IMR-90 (cell line): ENCODE results near the gene INPP5E. TPM values are rescaled to one million over a fixed set of nuclear protein-coding genes. Genes with fewer than 3 reads are reported as not detected.

Experiments
- ATAC-seq: fragments of 200-7000 bp; cut with Tn5 transposase; 2 replicates; pipeline ENCODE4 v1.9.1; 2020; ENCODE audit warnings: low read depth, mild to moderate bottlenecking, moderate library complexity
- BruUV-seq: library from RNA; stranded (reverse); fragments of 400-500 nt; replicated peaks from 2 replicates; lab custom pipeline; 2021; lab: Mats Ljungman, UMichigan
- CTCF ChIA-PET: fragments of 300-600 bp; formaldehyde crosslinking; extraction: SDS; loops from one replicate; lab custom pipeline; 2021; ENCODE audit warnings: antibody characterized with exemption; lab: Yijun Ruan, JAX
- POLR2A ChIA-PET: fragments of 300-600 bp; sonication (Branson Sonifier 250); formaldehyde crosslinking; loops from one replicate; lab custom pipeline; 2022; ENCODE audit warnings: antibody characterized with exemption; ENCODE audit not compliant: unreplicated experiment; lab: Charles Lee
- DNase-seq: peaks from one replicate; pipeline ENCODE4 v3.0.0; 2013
- H2AFZ ChIP-seq: replicated peaks from 2 replicates; pipeline ENCODE3; 2013; ENCODE audit warnings: low read length, mild to moderate bottlenecking; ENCODE audit not compliant: poor library complexity
- H2AK5ac ChIP-seq: 2 replicates; pipeline ENCODE4 v1.6.1; 2013; ENCODE audit warnings: low read depth, low read length, inconsistent platforms
- H2AK9ac ChIP-seq: replicated peaks from 2 replicates; pipeline ENCODE3; 2013; ENCODE audit warnings: mild to moderate bottlenecking, low read depth, low read length, moderate library complexity; ENCODE audit not compliant: poor library complexity
- H2BK120ac ChIP-seq: 2 replicates; pipeline ENCODE4 v1.6.1; 2013; ENCODE audit warnings: low read depth, low read length, inconsistent platforms
- H2BK15ac ChIP-seq: 3 replicates; pipeline ENCODE4 v1.6.1; 2013; ENCODE audit warnings: low read depth, low read length, inconsistent platforms
- H2BK20ac ChIP-seq: 2 replicates; pipeline ENCODE4 v1.6.1; 2013; ENCODE audit warnings: low read depth, mild to moderate bottlenecking, inconsistent platforms, low read length, moderate library complexity
- H2BK5ac ChIP-seq: 2 replicates; pipeline ENCODE4 v1.6.1; 2013; ENCODE audit warnings: mild to moderate bottlenecking, low read depth, low read length, inconsistent platforms; ENCODE audit not compliant: poor library complexity, severe bottlenecking
- H3K14ac ChIP-seq: replicated peaks from 2 replicates; pipeline ENCODE4 v1.6.1; 2013; ENCODE audit warnings: low read depth, low read length, inconsistent platforms
- H3K18ac ChIP-seq: 2 replicates; pipeline ENCODE4 v1.6.1; 2013; ENCODE audit warnings: low read depth, low read length, control low read depth
- H3K23ac ChIP-seq: 2 replicates; pipeline ENCODE4 v1.6.1; 2013; ENCODE audit warnings: low read depth, low read length, inconsistent platforms
- H3K27ac ChIP-seq: 2 replicates; pipeline ENCODE4 v1.5.1; 2013; ENCODE audit warnings: mild to moderate bottlenecking, control low read depth, low read length; ENCODE audit not compliant: insufficient read depth
- H3K27me3 ChIP-seq: 2 replicates; pipeline ENCODE4 v1.6.1; 2013; ENCODE audit warnings: low read length; ENCODE audit not compliant: control insufficient read depth, insufficient read depth
- H3K36me3 ChIP-seq: 2 replicates; pipeline ENCODE4 v1.6.1; 2013; ENCODE audit warnings: low read length, mixed read lengths; ENCODE audit not compliant: control insufficient read depth, insufficient read depth
- H3K4ac ChIP-seq: 2 replicates; pipeline ENCODE4 v1.6.1; 2013; ENCODE audit warnings: low read depth, low read length, inconsistent platforms
- H3K4me1 ChIP-seq: 2 replicates; pipeline ENCODE4 v1.6.1; 2013; ENCODE audit warnings: low read length, mixed read lengths; ENCODE audit not compliant: control insufficient read depth, insufficient read depth
- H3K4me2 ChIP-seq: 2 replicates; pipeline ENCODE4 v1.6.1; 2013; ENCODE audit warnings: low read depth, mild to moderate bottlenecking, control low read depth, low read length, moderate library complexity
- H3K4me3 ChIP-seq: 2 replicates; pipeline ENCODE4 v1.5.1; 2013; ENCODE audit warnings: low read depth, mild to moderate bottlenecking, control low read depth, low read length, moderate library complexity; ENCODE audit not compliant: insufficient read depth
- H3K56ac ChIP-seq: 2 replicates; pipeline ENCODE4 v1.6.1; 2013; ENCODE audit warnings: low read length, inconsistent platforms; ENCODE audit not compliant: insufficient read depth; ENCODE audit errors: extremely low read depth
- H3K79me1 ChIP-seq, 2 experiments: 2 replicates each; pipeline ENCODE4 v1.6.1; 2013; ENCODE audit warnings: low read length in 2 of 2, inconsistent platforms in 1 of 2, low read depth in 1 of 2
- H3K9ac ChIP-seq: 2 replicates; pipeline ENCODE4 v1.6.1; 2013; ENCODE audit warnings: low read depth, low read length, control low read depth
- H3K9me1 ChIP-seq: 2 replicates; pipeline ENCODE4 v1.6.1; 2013; ENCODE audit warnings: low read length, inconsistent platforms; ENCODE audit not compliant: insufficient read depth
- H3K9me3 ChIP-seq: 2 replicates; pipeline ENCODE4 v1.6.1; 2013; ENCODE audit warnings: low read length; ENCODE audit not compliant: control insufficient read depth, insufficient read depth
- H4K20me1 ChIP-seq: 2 replicates; pipeline ENCODE4 v1.6.1; 2013; ENCODE audit warnings: low read length, inconsistent platforms; ENCODE audit not compliant: insufficient read depth
- H4K5ac ChIP-seq: 2 replicates; pipeline ENCODE4 v1.6.1; 2013; ENCODE audit warnings: mild to moderate bottlenecking, low read depth, low read length, control low read depth
- H4K8ac ChIP-seq, 2 experiments: 2 replicates each; pipeline ENCODE4 v1.6.1; 2013; ENCODE audit warnings: low read depth in 2 of 2, low read length in 2 of 2, control low read depth in 1 of 2, inconsistent platforms in 1 of 2
- H4K91ac ChIP-seq: 2 replicates; pipeline ENCODE4 v1.6.1; 2013; ENCODE audit warnings: low read depth, low read length, inconsistent platforms; ENCODE audit not compliant: insufficient read depth
- BHLHE40 ChIP-seq: fragments of 150-350 bp; IDR thresholded peaks from 2 replicates; pipeline ENCODE4 v1.6.1; 2016; ENCODE audit warnings: mild to moderate bottlenecking, low read depth, low read length
- CEBPB ChIP-seq: IDR thresholded peaks from 2 replicates; pipeline ENCODE4 v1.6.1; 2012; ENCODE audit warnings: low read depth, low read length, improper control_type of control experiment
- CHD1 ChIP-seq: IDR thresholded peaks from 2 replicates; pipeline ENCODE4 v1.6.1; 2012; ENCODE audit warnings: low read depth, low read length, improper control_type of control experiment
- CTCF ChIP-seq: conservative IDR thresholded peaks from 2 replicates; pipeline ENCODE4 v1.5.1; 2012; ENCODE audit warnings: mild to moderate bottlenecking, low read depth, low read length, improper control_type of control experiment
- FOS ChIP-seq: fragments of 150-350 bp; IDR thresholded peaks from 2 replicates; pipeline ENCODE4 v1.6.1; 2016; ENCODE audit warnings: low read depth, low read length
- MAFK ChIP-seq: IDR thresholded peaks from 2 replicates; pipeline ENCODE4 v1.6.1; 2012; ENCODE audit warnings: low read depth, low read length, improper control_type of control experiment
- MAZ ChIP-seq: IDR thresholded peaks from 2 replicates; pipeline ENCODE4 v1.6.1; 2012; ENCODE audit warnings: low read depth, mild to moderate bottlenecking, low read length, improper control_type of control experiment, moderate library complexity, borderline replicate concordance
- MXI1 ChIP-seq: IDR thresholded peaks from 2 replicates; pipeline ENCODE4 v1.6.1; 2012; ENCODE audit warnings: low read depth, mild to moderate bottlenecking, low read length, moderate library complexity, borderline replicate concordance
- NFE2L2 ChIP-seq: fragments of 150-350 bp; IDR thresholded peaks from 2 replicates; pipeline ENCODE4 v1.6.1; 2016; ENCODE audit warnings: low read depth, mild to moderate bottlenecking, low read length
- POLR2A ChIP-seq: IDR thresholded peaks from 2 replicates; pipeline ENCODE4 v1.6.1; 2012; ENCODE audit warnings: mild to moderate bottlenecking, low read depth, low read length
- RAD21 ChIP-seq: IDR thresholded peaks from 2 replicates; pipeline ENCODE4 v1.6.1; 2012; ENCODE audit warnings: low read length, improper control_type of control experiment
- RCOR1 ChIP-seq: IDR thresholded peaks from 2 replicates; pipeline ENCODE4 v1.6.1; 2012; ENCODE audit warnings: mild to moderate bottlenecking, low read length, improper control_type of control experiment; ENCODE audit not compliant: insufficient replicate concordance
- RFX5 ChIP-seq: IDR thresholded peaks from 2 replicates; pipeline ENCODE4 v1.8.0; 2012; ENCODE audit warnings: low read depth, mild to moderate bottlenecking, low read length, moderate library complexity
- SMC3 ChIP-seq: fragments of 150-350 bp; IDR thresholded peaks from 2 replicates; pipeline ENCODE4 v1.6.1; 2016; ENCODE audit warnings: low read depth, mild to moderate bottlenecking, antibody characterized with exemption, low read length, moderate library complexity
- USF2 ChIP-seq: fragments of 150-350 bp; IDR thresholded peaks from 2 replicates; pipeline ENCODE4 v1.6.1; 2017; ENCODE audit warnings: mild to moderate bottlenecking, antibody characterized with exemption, low read length, low read depth
- WGBS, 2 experiments: methylation state at CpG; one replicate each; pipeline versions ENCODE4 v1.1.5 to v1.1.7; 2013; ENCODE audit warnings: missing lambda C conversion rate in 2 of 2; ENCODE audit not compliant: insufficient read length in 1 of 2; ENCODE audit errors: extremely low coverage in 2 of 2; 5-methylcytosine and 5-hydroxymethylcytosine counted together
- dilution Hi-C: fragments of 300-500 bp; cut with HindIII; formaldehyde crosslinking; loops from one replicate; pipeline ENCODE4 v1.14.3; 2018; ENCODE audit warnings: low sequenced_read_pairs; ENCODE audit not compliant: unreplicated experiment
- in situ Hi-C: fragments of 300-500 bp; cut with MboI; formaldehyde crosslinking; loops from 3 replicates; pipeline ENCODE4 v1.14.3; 2019; ENCODE audit warnings: low sequenced_read_pairs, inconsistent platforms, mixed read lengths
- intact Hi-C: fragments of 100-400 bp; cut with micrococcal nuclease; formaldehyde crosslinking; loops from 2 replicates; pipeline ENCODE4 v1.10.0; 2022
- polyA plus RNA-seq, 3 experiments: library from polyadenylated mRNA; depleted of rRNA; stranded (reverse); fragments of >200 nt; gene quantifications; 2 replicates each; pipeline ENCODE4 v1.2.3, GENCODE V29; 2012; ENCODE audit warnings: low replicate concordance in 1 of 3
- total RNA-seq: library from RNA; depleted of rRNA; stranded (reverse); fragments of >200 nt; gene quantifications from 2 replicates; pipeline ENCODE4 v1.2.3, GENCODE V29; 2012

The INPP5E gene
- total and polyA plus RNA-seq, 2 of the 4 experiments (the other 2 are of a cell fraction): 1.6 to 9.4 TPM

- Histone ChIP-seq H4K20me1 (peaks cover 3% of the 10 kb centered on the region; the same call in 1 of the 2 replicates), H2BK120ac (no peak overlapping the region), H3K14ac (no peak overlapping the region), H3K9me1 (no peaks in the 10 kb centered on the region), H2AFZ (peak overlapping the region; percentile 14), H3K4me3 (no peak overlapping the region), H3K9ac (no peak overlapping the region), H2AK5ac (no peak overlapping the region), H4K5ac (no peak overlapping the region), H3K4ac (no peak overlapping the region), H2BK15ac (no peak overlapping the region), H3K9me3 (no peaks in the 10 kb centered on the region), H3K18ac (no peak overlapping the region), H3K27me3 (no peaks in the 10 kb centered on the region), H3K23ac (no peak overlapping the region), H2BK20ac (no peak overlapping the region), H3K36me3 (peaks cover 78% of the 10 kb centered on the region), H4K8ac (no peak overlapping the region), H4K91ac (no peak overlapping the region), H3K56ac (no peak overlapping the region), H2BK5ac (no peak overlapping the region), H2AK9ac (no peak overlapping the region), H3K4me1 (no peaks in the 10 kb centered on the region), H3K4me2 (no peak overlapping the region), H3K27ac (no peak overlapping the region), H3K79me1 (peaks cover 11 to 14% of the 10 kb centered on the region in 2 experiments; a peak in 3 of 4 replicates)
- 92% methylated on average over 13 of the region's 28 CpGs; no CpG with 5 or more reads in 1 of the 2 experiments for WGBS, 2 experiments
- intact Hi-C loops: no loop called here
- dilution Hi-C loops: no loop called here
- POLR2A ChIA-PET: no interaction called here
- no peak for ATAC-seq
- in situ Hi-C loops: no loop called here
- BruUV-seq: no TSS peak
- CTCF ChIA-PET: no interaction called here
- no peak for DNase-seq
- TF ChIP-seq RAD21 (no peak), FOS (no peak), BHLHE40 (no peak), MAZ (no peak), SMC3 (no peak), CEBPB (no peak), RCOR1 (no peak), CHD1 (no peak), RFX5 (no peak), POLR2A (no peak), MAFK (no peak), CTCF (no peak), NFE2L2 (no peak), MXI1 (no peak), USF2 (no peak)
These were observed 47.7 kb downstream of the INPP5E start for GRCh38 chr9:136391737-136392537.
